Measurements from ENCODE around the gene TIGD1.

TIGD1 gene

GRCh38 chr2:232508251-232508650 is 42.1 kb downstream of the TIGD1 start:
- Histone ChIP-seq H3K36me3 (ENCODE audit: insufficient read depth) (no peaks in the 10 kb centered on the region), H3K27ac (no peak overlapping the region), H3K4me3 (IDR thresholded peaks at IDR 0.05; ENCODE audit: insufficient read depth, low read depth, low read length) (no peak overlapping the region), H3K9ac (no peak overlapping the region), H3K79me2 (ENCODE audit: insufficient read depth, low read depth) (no peaks in the 10 kb centered on the region), H3K27me3 (ENCODE audit: insufficient read depth, low read depth) (peaks cover 29% of the 10 kb centered on the region), H3K4me1 (ENCODE audit: low read depth, poor library complexity, severe bottlenecking) (no peaks in the 10 kb centered on the region), H2AFZ (ENCODE audit: low read depth) (no peak overlapping the region), H4K20me1 (ENCODE audit: insufficient read depth) (no peaks in the 10 kb centered on the region), H3K4me2 (no peak overlapping the region)
- TF ChIP-seq, protein P1, sequence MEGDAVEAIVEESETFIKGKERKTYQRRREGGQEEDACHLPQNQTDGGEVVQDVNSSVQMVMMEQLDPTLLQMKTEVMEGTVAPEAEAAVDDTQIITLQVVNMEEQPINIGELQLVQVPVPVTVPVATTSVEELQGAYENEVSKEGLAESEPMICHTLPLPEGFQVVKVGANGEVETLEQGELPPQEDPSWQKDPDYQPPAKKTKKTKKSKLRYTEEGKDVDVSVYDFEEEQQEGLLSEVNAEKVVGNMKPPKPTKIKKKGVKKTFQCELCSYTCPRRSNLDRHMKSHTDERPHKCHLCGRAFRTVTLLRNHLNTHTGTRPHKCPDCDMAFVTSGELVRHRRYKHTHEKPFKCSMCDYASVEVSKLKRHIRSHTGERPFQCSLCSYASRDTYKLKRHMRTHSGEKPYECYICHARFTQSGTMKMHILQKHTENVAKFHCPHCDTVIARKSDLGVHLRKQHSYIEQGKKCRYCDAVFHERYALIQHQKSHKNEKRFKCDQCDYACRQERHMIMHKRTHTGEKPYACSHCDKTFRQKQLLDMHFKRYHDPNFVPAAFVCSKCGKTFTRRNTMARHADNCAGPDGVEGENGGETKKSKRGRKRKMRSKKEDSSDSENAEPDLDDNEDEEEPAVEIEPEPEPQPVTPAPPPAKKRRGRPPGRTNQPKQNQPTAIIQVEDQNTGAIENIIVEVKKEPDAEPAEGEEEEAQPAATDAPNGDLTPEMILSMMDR (conservative IDR thresholded peaks at IDR 0.05; ENCODE audit: low read depth, low read length): no peak

- Histone ChIP-seq H3K4me3 (IDR thresholded peaks at IDR 0.05; ENCODE audit: insufficient read depth, low read depth, low read length) (no peak overlapping the region), H3K4me2 (no peak overlapping the region), H3K27me3 (ENCODE audit: insufficient read depth, low read depth) (peaks cover 27% of the 10 kb centered on the region), H3K9ac (no peak overlapping the region), H2AFZ (ENCODE audit: low read depth) (no peak overlapping the region), H3K79me2 (ENCODE audit: insufficient read depth, low read depth) (no peaks in the 10 kb centered on the region), H4K20me1 (ENCODE audit: insufficient read depth) (no peaks in the 10 kb centered on the region), H3K27ac (no peak overlapping the region), H3K4me1 (ENCODE audit: low read depth, poor library complexity, severe bottlenecking) (no peaks in the 10 kb centered on the region), H3K36me3 (ENCODE audit: insufficient read depth) (no peaks in the 10 kb centered on the region)
- TF ChIP-seq, protein P1 (conservative IDR thresholded peaks at IDR 0.05; ENCODE audit: low read depth, low read length): no peak
Measured at GRCh38 chr2:232506709-232507108, 43.6 kb downstream of the TIGD1 start.

DNA sequence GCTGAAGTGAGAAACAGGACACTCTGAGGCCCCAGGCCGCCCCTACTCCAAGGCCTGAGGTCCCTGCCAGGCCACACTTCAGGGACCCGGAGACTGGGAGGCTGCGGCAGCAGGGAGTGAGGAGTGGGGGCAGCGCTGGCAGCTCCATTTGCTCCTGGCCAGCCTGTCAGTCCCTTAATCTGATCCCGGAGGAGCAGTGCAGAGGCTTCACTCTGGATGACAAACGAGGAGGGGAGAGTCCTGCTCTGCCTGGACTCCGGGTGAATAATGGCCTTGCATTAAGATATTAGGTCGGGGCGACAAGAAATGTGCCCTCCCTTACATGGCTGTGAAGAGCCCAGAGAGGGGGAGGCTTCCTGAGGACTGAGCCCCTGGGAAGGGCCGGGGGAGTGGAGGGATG is 44.5 kb downstream of the TIGD1 start:
- Histone ChIP-seq H3K27me3 (ENCODE audit: insufficient read depth, low read depth) (peaks cover 31% of the 10 kb centered on the region), H3K4me1 (ENCODE audit: low read depth, poor library complexity, severe bottlenecking) (no peaks in the 10 kb centered on the region), H3K4me3 (IDR thresholded peaks at IDR 0.05; ENCODE audit: insufficient read depth, low read depth, low read length) (no peak overlapping the region), H3K27ac (no peak overlapping the region), H2AFZ (ENCODE audit: low read depth) (no peak overlapping the region), H3K4me2 (no peak overlapping the region), H3K36me3 (ENCODE audit: insufficient read depth) (no peaks in the 10 kb centered on the region), H3K79me2 (ENCODE audit: insufficient read depth, low read depth) (no peaks in the 10 kb centered on the region), H3K9ac (no peak overlapping the region), H4K20me1 (ENCODE audit: insufficient read depth) (no peaks in the 10 kb centered on the region)
- TF ChIP-seq, protein P1 (conservative IDR thresholded peaks at IDR 0.05; ENCODE audit: low read depth, low read length): no peak

- Histone ChIP-seq H3K4me1 (ENCODE audit: low read depth, poor library complexity, severe bottlenecking) (no peaks in the 10 kb centered on the region), H3K4me2 (no peak overlapping the region), H4K20me1 (ENCODE audit: insufficient read depth) (no peaks in the 10 kb centered on the region), H3K9ac (no peak overlapping the region), H3K27me3 (ENCODE audit: insufficient read depth, low read depth) (peaks cover 31% of the 10 kb centered on the region), H3K36me3 (ENCODE audit: insufficient read depth) (no peaks in the 10 kb centered on the region), H2AFZ (ENCODE audit: low read depth) (no peak overlapping the region), H3K79me2 (ENCODE audit: insufficient read depth, low read depth) (no peaks in the 10 kb centered on the region), H3K4me3 (IDR thresholded peaks at IDR 0.05; ENCODE audit: insufficient read depth, low read depth, low read length) (no peak overlapping the region), H3K27ac (no peak overlapping the region)
- TF ChIP-seq, protein P1 (conservative IDR thresholded peaks at IDR 0.05; ENCODE audit: low read depth, low read length): no peak
Measured at GRCh38 chr2:232504438-232504837, 45.9 kb downstream of the TIGD1 start.

Data from KMS-11 (cell line).